Breast epithelium (tissue), 4 donors: ENCODE data around the gene HECTD4. TPM values are rescaled to one million over a fixed set of nuclear protein-coding genes. Genes with fewer than 3 reads are reported as not detected.

Experiments used
- DNase-seq, 2 donors: peaks; one replicate each; pipeline ENCODE4 v3.0.0-alpha.2; 2019; ENCODE audit warnings: low spot score in 2 of 2
- H3K27ac ChIP-seq, 2 donors: fragments of 200-600 bp; sonication (generic) in 1 of 2; one replicate each; pipeline ENCODE4 v1.5.1; 2016 to 2019; ENCODE audit warnings: mild to moderate bottlenecking in 1 of 2
- H3K27me3 ChIP-seq, 2 donors: fragments of 200-600 bp; sonication (generic) in 1 of 2; one replicate each; pipeline versions ENCODE4 v1.5.1 to v1.6.0; 2017 to 2019; ENCODE audit warnings: control low read depth in 1 of 2, mild to moderate bottlenecking in 1 of 2
- H3K36me3 ChIP-seq: fragments of 200-600 bp; one replicate; pipeline ENCODE4 v1.5.1; 2019
- H3K4me1 ChIP-seq, 2 donors: fragments of 200-600 bp; sonication (generic); one replicate each; pipeline ENCODE4 v1.5.1; 2016 to 2019; ENCODE audit warnings: control low read depth in 1 of 2
- H3K4me3 ChIP-seq, 3 donors: fragments of 200-600 bp; sonication (generic); 1 replicate in 2 of 3; 2 replicates in 1 of 3; pipeline ENCODE4 v1.5.1; 2016 to 2019; ENCODE audit warnings: mild to moderate bottlenecking in 3 of 3, moderate library complexity in 2 of 3
- H3K9me3 ChIP-seq, 2 donors: fragments of 200-600 bp; sonication (generic) in 1 of 2; one replicate each; pipeline ENCODE4 v1.5.1; 2016 to 2019; ENCODE audit warnings: control low read depth in 1 of 2
- POLR2A ChIP-seq: fragments of 450-650 bp; IDR thresholded peaks from one replicate; pipeline ENCODE4 v1.6.1; 2016; ENCODE audit warnings: antibody characterized with exemption, mild to moderate bottlenecking, moderate library complexity
- POLR2AphosphoS5 ChIP-seq, 3 donors: sonication (generic); formaldehyde crosslinking; IDR thresholded peaks; one replicate each; pipeline ENCODE4 v1.6.1; 2017; ENCODE audit warnings: antibody characterized with exemption in 3 of 3
- intact Hi-C: fragments of 100-400 bp; cut with DNase I; formaldehyde crosslinking; loops from one replicate; pipeline ENCODE4 v1.15.1; 2023; ENCODE audit warnings: low total_unique reads
- total RNA-seq, 3 donors: library from RNA; depleted of rRNA; stranded (reverse); fragments of >200 nt; gene quantifications; one replicate each; pipeline ENCODE4 v1.1.0, GENCODE V29; 2016
- TF ChIP-seq, protein P1 (sequence below), 3 donors: fragments of 450-650 bp; IDR thresholded peaks; one replicate each; pipeline ENCODE4 v1.5.1; 2016 to 2017; ENCODE audit warnings: antibody characterized with exemption in 3 of 3, mild to moderate bottlenecking in 3 of 3, moderate library complexity in 3 of 3

Gene HECTD4
- total RNA-seq, 3 donors from 2014 or later: 37.6 to 57.4 (median 49.5) TPM

DNA sequence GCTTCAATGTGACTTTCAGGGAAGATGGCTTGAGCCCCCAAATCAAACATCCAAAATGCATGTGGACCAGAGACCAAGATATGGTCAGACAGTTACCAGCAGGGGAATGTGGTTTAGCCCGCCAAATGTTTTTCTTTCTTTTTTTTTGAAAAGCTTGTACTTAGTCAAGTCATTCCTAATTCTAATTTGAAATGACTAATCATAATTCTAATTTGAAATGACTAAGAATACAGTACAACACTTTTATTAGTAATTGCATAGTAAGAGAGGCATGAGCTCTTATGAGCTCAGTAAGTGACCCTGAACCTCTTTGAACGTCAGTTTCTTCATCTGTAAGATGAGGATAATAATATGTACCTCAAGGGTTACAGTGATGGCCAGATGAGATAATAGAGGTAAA is 72.4 kb downstream of the HECTD4 start:
- Histone ChIP-seq H3K4me1 (no peaks in the 10 kb centered on the region), H3K4me3 (no peak overlapping the region), H3K27me3 (no peaks in the 10 kb centered on the region), H3K9me3 (no peaks in the 10 kb centered on the region), H3K27ac (no peak overlapping the region), H3K36me3 (no peaks in the 10 kb centered on the region)
- intact Hi-C loops: no loop called here
- DNase-seq: no peak
- TF ChIP-seq POLR2A: no peak
- TF ChIP-seq POLR2AphosphoS5 (IDR thresholded peaks at IDR 0.05): no peak
- TF ChIP-seq, protein P1, sequence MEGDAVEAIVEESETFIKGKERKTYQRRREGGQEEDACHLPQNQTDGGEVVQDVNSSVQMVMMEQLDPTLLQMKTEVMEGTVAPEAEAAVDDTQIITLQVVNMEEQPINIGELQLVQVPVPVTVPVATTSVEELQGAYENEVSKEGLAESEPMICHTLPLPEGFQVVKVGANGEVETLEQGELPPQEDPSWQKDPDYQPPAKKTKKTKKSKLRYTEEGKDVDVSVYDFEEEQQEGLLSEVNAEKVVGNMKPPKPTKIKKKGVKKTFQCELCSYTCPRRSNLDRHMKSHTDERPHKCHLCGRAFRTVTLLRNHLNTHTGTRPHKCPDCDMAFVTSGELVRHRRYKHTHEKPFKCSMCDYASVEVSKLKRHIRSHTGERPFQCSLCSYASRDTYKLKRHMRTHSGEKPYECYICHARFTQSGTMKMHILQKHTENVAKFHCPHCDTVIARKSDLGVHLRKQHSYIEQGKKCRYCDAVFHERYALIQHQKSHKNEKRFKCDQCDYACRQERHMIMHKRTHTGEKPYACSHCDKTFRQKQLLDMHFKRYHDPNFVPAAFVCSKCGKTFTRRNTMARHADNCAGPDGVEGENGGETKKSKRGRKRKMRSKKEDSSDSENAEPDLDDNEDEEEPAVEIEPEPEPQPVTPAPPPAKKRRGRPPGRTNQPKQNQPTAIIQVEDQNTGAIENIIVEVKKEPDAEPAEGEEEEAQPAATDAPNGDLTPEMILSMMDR (IDR thresholded peaks at IDR 0.05): no peak

DNA sequence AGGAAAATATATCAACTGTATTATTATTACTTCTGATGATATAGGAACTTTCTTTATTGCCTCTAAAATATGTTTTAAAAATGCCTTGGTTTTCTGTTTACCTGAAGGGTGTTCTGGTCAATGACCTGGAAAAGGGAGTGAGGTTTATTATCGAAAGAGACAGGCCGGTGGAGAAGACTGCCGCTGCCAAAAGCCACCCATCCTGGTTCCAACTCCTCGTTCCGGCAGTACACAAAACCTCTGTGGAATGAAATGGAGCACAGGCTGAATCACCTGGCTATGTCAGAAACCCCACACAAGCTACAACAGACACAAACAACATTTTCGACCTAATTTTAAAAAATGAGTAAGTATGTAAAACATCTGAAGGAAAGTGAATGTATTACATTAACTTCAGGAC is 73.6 kb downstream of the HECTD4 start:
- H3K27ac ChIP-seq: no peak overlapping the region
- H3K4me1 ChIP-seq: no peaks in the 10 kb centered on the region
- DNase-seq: no peak
- H3K9me3 ChIP-seq: no peaks in the 10 kb centered on the region
- intact Hi-C loops: no loop called here
- H3K4me3 ChIP-seq: no peak overlapping the region
- no peaks in the 10 kb centered on the region for H3K36me3 ChIP-seq
- TF ChIP-seq POLR2A: no peak
- no peak for TF ChIP-seq POLR2AphosphoS5 (IDR thresholded peaks at IDR 0.05)
- TF ChIP-seq, protein P1 (IDR thresholded peaks at IDR 0.05): no peak
- no peaks in the 10 kb centered on the region for H3K27me3 ChIP-seq

DNA sequence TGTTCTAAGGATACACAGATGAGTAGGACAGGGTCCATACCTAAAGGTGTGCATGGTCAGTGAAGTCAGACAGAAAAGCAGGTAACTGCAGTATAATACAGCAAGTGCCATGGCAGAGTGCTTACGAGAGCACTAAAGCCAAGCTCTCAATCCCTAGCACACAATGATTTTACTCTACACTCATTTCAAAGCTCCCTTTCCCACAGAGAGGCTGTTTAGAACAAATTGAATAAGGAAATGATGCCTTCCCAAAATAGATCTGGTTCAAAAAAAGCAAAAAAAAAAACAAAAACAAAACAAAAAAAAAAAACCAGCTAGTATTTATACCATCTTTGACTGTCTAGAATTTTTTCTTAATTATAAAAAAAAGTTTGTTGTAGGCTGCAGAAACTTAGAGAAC is 74.1 kb downstream of the HECTD4 start:
- no peaks in the 10 kb centered on the region for H3K9me3 ChIP-seq
- no peak overlapping the region for H3K27ac ChIP-seq
- H3K27me3 ChIP-seq: no peaks in the 10 kb centered on the region
- TF ChIP-seq POLR2A (no peak), POLR2AphosphoS5 (IDR thresholded peaks at IDR 0.05) (no peak)
- TF ChIP-seq, protein P1 (IDR thresholded peaks at IDR 0.05): no peak
- intact Hi-C loops: no loop called here
- no peak overlapping the region for H3K4me3 ChIP-seq
- DNase-seq: no peak
- no peaks in the 10 kb centered on the region for H3K36me3 ChIP-seq
- H3K4me1 ChIP-seq: no peaks in the 10 kb centered on the region

DNA sequence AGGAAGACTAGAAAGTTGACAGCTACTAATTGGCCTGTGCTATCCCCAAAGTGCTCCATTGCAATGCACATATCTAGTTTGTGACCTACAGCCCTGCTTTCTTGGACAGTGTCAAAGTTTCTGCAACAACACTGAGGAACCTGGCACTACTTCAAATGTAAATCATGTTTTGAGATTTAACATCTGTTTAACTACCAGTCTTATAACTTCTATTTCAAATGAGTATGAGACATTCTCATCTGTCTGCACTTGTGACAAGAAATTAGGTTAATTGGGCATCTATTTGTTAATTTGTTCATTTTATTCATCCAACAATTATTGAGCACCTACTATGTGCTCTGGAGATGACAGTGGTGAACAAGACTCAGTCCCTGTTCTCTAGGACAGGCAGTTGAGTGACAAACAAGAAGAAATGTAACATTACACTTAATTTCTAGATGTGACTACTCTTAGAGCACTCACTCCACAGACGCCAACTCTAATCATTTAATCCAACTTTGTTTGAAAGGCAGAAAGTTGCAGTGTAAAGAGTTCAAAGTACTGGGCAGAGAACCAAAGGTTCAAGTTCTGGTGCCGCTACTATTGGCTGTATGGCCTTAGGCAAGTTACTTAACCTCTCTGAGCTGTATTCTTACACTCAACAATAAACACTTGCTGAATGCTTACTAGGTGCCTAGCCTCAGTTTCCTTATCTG is 74.8 kb downstream of the HECTD4 start:
- no peak for DNase-seq
- no peaks in the 10 kb centered on the region for H3K27me3 ChIP-seq
- H3K27ac ChIP-seq: no peak overlapping the region
- no peaks in the 10 kb centered on the region for H3K9me3 ChIP-seq
- no peak for TF ChIP-seq POLR2AphosphoS5 (IDR thresholded peaks at IDR 0.05)
- TF ChIP-seq POLR2A: no peak
- TF ChIP-seq, protein P1 (IDR thresholded peaks at IDR 0.05): no peak
- no peaks in the 10 kb centered on the region for H3K36me3 ChIP-seq
- no peaks in the 10 kb centered on the region for H3K4me1 ChIP-seq
- H3K4me3 ChIP-seq: no peak overlapping the region
- intact Hi-C loops: no loop called here

DNA sequence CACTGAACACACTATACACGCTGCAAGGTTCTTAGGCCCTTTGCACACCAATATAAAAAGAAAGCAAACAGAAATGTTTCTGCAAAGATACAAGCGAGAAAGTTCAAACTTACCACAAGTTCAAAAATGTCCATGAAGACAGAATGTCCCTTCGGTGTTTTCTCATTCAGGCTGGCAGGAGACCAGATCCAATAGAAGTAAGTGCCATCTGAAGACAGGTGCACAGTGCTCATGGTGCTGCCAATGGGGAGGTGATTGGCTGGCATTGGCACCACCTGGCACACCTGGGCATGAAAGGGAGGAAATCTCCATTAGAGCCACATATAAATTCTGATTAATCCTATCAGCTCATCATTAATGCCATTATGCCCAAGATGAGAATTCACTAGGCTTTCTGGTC is 76.3 kb downstream of the HECTD4 start:
- TF ChIP-seq POLR2AphosphoS5 (IDR thresholded peaks at IDR 0.05) (no peak), POLR2A (no peak)
- no peak for DNase-seq
- H3K4me3 ChIP-seq: no peak overlapping the region

More for the DNA sequence above, 76.3 kb downstream of the HECTD4 start:
- H3K9me3 ChIP-seq: no peaks in the 10 kb centered on the region
- no peak overlapping the region for H3K27ac ChIP-seq
- H3K4me1 ChIP-seq: no peaks in the 10 kb centered on the region
- intact Hi-C loops: no loop called here
- no peaks in the 10 kb centered on the region for H3K36me3 ChIP-seq
- no peaks in the 10 kb centered on the region for H3K27me3 ChIP-seq
